GM12878 (cell line): ENCODE data around the gene DPM1. TPM values are rescaled to one million over a fixed set of nuclear protein-coding genes. Genes with fewer than 3 reads are reported as not detected.

Source experiments
- ATF3 ChIP-seq: IDR thresholded peaks from 2 replicates; pipeline ENCODE4 v1.6.1; 2011; ENCODE audit warnings: low read depth, mild to moderate bottlenecking, low read length, moderate library complexity, borderline replicate concordance; ENCODE audit errors: extremely low read depth
- FOXM1 ChIP-seq: IDR thresholded peaks from 2 replicates; pipeline ENCODE4 v1.6.1; 2012; ENCODE audit warnings: low read depth, mild to moderate bottlenecking, inconsistent platforms, low read length, moderate library complexity
- GATAD2B ChIP-seq: fragments of 450-650 bp; conservative IDR thresholded peaks from 2 replicates; pipeline ENCODE4 v1.6.1; 2017; ENCODE audit warnings: low read depth, mild to moderate bottlenecking, moderate library complexity
- IRF4 ChIP-seq: IDR thresholded peaks from 2 replicates; pipeline ENCODE4 v1.6.1; 2011; ENCODE audit warnings: low read depth, low read length
- LARP7 ChIP-seq: fragments of 450-650 bp; IDR thresholded peaks from 2 replicates; pipeline ENCODE4 v1.6.1; 2017; ENCODE audit warnings: mild to moderate bottlenecking
- RB1 ChIP-seq: fragments of 450-650 bp; formaldehyde crosslinking; IDR thresholded peaks from 2 replicates; pipeline ENCODE4 v1.6.1; 2017; ENCODE audit warnings: mild to moderate bottlenecking, borderline replicate concordance
- RCOR1 ChIP-seq: conservative IDR thresholded peaks from 2 replicates; pipeline ENCODE4 v1.6.1; 2012; ENCODE audit warnings: low read depth, low read length, improper control_type of control experiment
- RFX5 ChIP-seq: IDR thresholded peaks from 2 replicates; pipeline ENCODE4 v1.6.1; 2011; ENCODE audit warnings: low read depth, low read length, improper control_type of control experiment
- SIN3A ChIP-seq: IDR thresholded peaks from 2 replicates; pipeline ENCODE4 v1.6.1; 2012; ENCODE audit warnings: low read depth, low read length, improper control_type of control experiment
- SP1 ChIP-seq: IDR thresholded peaks from one replicate; pipeline ENCODE4 v1.6.1; 2011; ENCODE audit warnings: low read depth, low read length
- SRF ChIP-seq, 2 experiments: IDR thresholded peaks; 2 replicates each; pipeline ENCODE4 v1.6.1; 2011; ENCODE audit warnings: low read depth in 2 of 2, low read length in 2 of 2, mild to moderate bottlenecking in 1 of 2, moderate library complexity in 1 of 2
- TCF12 ChIP-seq: IDR thresholded peaks from 2 replicates; pipeline ENCODE4 v1.6.1; 2011; ENCODE audit warnings: low read depth, mild to moderate bottlenecking, low read length
- ZNF592 ChIP-seq: fragments of 450-650 bp; IDR thresholded peaks from 2 replicates; pipeline ENCODE4 v1.6.1; 2017; ENCODE audit warnings: mild to moderate bottlenecking, moderate library complexity
- polyA plus RNA-seq, 11 experiments: library from polyadenylated mRNA; depleted of rRNA in 4 of 11; unstranded in 6 of 11; stranded (reverse) in 5 of 11; fragments of >200 nt; fragmentation: Nextera tagmentation in 4 of 11; fragmentation: Illumina TruSeq in 1 of 11; extraction: Ambion mirVana in 4 of 11; extraction: Trizol in 1 of 11; gene quantifications; 1 replicate in 1 of 11; 2 replicates in 10 of 11; pipeline versions ENCODE4 v1.2.1 to v1.2.3, GENCODE V29; 2011 to 2016; ENCODE audit warnings: inconsistent platforms in 2 of 11, missing spikeins in 2 of 11, low read depth in 1 of 11
- total RNA-seq, 4 experiments: library from RNA; depleted of rRNA in 3 of 4; stranded (reverse); fragments of >200 nt in 3 of 4; fragmentation: Illumina TruSeq in 1 of 4; extraction: Trizol in 1 of 4; gene quantifications; 2 replicates each; pipeline versions ENCODE4 v1.2.1 to v1.2.3, GENCODE V29; 2013 to 2021
- TF ChIP-seq, protein P1 (sequence below): fragments of 450-650 bp; IDR thresholded peaks from 2 replicates; pipeline ENCODE4 v1.6.1; 2017; ENCODE audit warnings: mild to moderate bottlenecking
- TF ChIP-seq, protein P2 (sequence below): fragments of 450-650 bp; IDR thresholded peaks from 2 replicates; pipeline ENCODE4 v1.6.1; 2014; ENCODE audit warnings: mild to moderate bottlenecking
- TF ChIP-seq, protein P3 (sequence below), 3 experiments: IDR thresholded peaks in 2 of 3; conservative IDR thresholded peaks in 1 of 3; 2 replicates each; pipeline ENCODE4 v1.5.1; 2011; ENCODE audit warnings: low read depth in 3 of 3, low read length in 3 of 3, mild to moderate bottlenecking in 3 of 3, control low read depth in 2 of 3, moderate library complexity in 2 of 3, inconsistent platforms in 1 of 3, mixed read lengths in 1 of 3; ENCODE audit not compliant: control insufficient read depth in 2 of 3, insufficient read depth in 1 of 3; ENCODE audit errors: extremely low read depth in 1 of 3

Gene DPM1
- total and polyA plus RNA-seq, 10 of the 15 experiments (the other 5 are each of a cell fraction or from before 2014, with no cell fraction given): 53.3 to 167 (median 108) TPM

DNA sequence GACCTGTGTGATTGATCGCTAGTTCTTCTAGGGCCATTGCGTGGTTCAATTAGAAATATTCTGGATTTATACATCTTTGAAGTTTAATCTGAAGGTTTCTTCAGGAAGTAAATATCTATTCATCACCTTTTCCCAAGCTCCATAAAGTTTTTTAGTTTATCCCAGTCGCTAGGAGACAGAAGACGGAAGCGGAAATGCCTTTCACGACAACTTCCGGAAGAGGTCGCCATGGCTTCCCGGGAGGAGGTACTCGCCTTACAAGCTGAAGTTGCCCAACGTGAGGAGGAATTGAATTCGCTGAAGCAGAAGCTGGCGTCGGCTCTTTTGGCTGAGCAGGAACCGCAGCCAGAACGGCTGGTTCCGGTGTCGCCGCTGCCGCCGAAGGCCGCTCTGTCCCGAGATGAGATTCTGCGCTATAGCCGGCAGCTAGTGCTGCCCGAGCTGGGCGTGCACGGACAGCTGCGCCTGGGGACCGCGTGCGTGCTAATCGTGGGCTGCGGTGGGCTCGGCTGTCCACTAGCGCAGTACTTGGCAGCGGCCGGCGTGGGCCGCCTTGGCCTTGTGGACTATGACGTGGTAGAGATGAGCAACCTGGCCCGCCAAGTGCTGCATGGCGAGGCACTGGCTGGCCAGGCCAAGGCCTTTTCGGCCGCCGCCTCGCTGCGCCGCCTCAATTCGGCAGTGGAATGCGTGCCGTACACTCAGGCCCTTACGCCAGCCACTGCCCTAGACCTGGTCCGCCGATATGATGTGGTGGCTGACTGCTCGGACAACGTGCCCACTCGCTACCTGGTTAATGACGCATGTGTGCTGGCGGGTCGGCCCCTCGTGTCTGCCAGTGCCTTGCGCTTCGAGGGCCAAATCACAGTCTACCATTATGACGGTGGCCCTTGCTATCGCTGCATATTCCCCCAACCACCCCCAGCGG lies 547 bp upstream of the DPM1 start, which contains the start of gene MOCS3 (continued):
- TF ChIP-seq LARP7 (0 out of 2 replicates have a peak, but pooled peaks have one; percentile 23), ZNF592 (no peak), TCF12 (peak; percentile 61; the same call in 1 of the 2 replicates), SIN3A (no peak; the same call in 1 of the 2 replicates), FOXM1 (peak; percentile 66; the same call in 1 of the 2 replicates), ATF3 (no peak), SP1 (peak; percentile 10), RCOR1 (no peak), RFX5 (no peak), SRF (IDR thresholded peaks at IDR 0.05; ENCODE audit: low read depth in 2 of 2, low read length in 2 of 2) (peak; percentile 66 to 70), IRF4 (no peak), RB1 (peak; percentile 91), GATAD2B (no peak)
- TF ChIP-seq, protein P1, sequence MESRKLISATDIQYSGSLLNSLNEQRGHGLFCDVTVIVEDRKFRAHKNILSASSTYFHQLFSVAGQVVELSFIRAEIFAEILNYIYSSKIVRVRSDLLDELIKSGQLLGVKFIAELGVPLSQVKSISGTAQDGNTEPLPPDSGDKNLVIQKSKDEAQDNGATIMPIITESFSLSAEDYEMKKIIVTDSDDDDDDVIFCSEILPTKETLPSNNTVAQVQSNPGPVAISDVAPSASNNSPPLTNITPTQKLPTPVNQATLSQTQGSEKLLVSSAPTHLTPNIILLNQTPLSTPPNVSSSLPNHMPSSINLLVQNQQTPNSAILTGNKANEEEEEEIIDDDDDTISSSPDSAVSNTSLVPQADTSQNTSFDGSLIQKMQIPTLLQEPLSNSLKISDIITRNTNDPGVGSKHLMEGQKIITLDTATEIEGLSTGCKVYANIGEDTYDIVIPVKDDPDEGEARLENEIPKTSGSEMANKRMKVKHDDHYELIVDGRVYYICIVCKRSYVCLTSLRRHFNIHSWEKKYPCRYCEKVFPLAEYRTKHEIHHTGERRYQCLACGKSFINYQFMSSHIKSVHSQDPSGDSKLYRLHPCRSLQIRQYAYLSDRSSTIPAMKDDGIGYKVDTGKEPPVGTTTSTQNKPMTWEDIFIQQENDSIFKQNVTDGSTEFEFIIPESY: no peak
- TF ChIP-seq, protein P2, sequence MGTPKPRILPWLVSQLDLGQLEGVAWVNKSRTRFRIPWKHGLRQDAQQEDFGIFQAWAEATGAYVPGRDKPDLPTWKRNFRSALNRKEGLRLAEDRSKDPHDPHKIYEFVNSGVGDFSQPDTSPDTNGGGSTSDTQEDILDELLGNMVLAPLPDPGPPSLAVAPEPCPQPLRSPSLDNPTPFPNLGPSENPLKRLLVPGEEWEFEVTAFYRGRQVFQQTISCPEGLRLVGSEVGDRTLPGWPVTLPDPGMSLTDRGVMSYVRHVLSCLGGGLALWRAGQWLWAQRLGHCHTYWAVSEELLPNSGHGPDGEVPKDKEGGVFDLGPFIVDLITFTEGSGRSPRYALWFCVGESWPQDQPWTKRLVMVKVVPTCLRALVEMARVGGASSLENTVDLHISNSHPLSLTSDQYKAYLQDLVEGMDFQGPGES: no peak
- TF ChIP-seq, protein P3, sequence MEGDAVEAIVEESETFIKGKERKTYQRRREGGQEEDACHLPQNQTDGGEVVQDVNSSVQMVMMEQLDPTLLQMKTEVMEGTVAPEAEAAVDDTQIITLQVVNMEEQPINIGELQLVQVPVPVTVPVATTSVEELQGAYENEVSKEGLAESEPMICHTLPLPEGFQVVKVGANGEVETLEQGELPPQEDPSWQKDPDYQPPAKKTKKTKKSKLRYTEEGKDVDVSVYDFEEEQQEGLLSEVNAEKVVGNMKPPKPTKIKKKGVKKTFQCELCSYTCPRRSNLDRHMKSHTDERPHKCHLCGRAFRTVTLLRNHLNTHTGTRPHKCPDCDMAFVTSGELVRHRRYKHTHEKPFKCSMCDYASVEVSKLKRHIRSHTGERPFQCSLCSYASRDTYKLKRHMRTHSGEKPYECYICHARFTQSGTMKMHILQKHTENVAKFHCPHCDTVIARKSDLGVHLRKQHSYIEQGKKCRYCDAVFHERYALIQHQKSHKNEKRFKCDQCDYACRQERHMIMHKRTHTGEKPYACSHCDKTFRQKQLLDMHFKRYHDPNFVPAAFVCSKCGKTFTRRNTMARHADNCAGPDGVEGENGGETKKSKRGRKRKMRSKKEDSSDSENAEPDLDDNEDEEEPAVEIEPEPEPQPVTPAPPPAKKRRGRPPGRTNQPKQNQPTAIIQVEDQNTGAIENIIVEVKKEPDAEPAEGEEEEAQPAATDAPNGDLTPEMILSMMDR (IDR thresholded peaks at IDR 0.05 in 2 of 3, conservative IDR thresholded peaks at IDR 0.05 in 1 of 3; ENCODE audit: control insufficient read depth in 2 of 3, extremely low read depth in 1 of 3, insufficient read depth in 1 of 3, low read depth in 3 of 3, low read length in 3 of 3): no peak
